Activated CD4-positive, alpha-beta T cell treated with anti-CD3 and anti-CD28 coated beads for 36 hours (primary cell): ENCODE data around the gene ZFYVE26. TPM values are rescaled to one million over a fixed set of nuclear protein-coding genes. Genes with fewer than 3 reads are reported as not detected.
A peak's percentile ranks its signal among the peaks of the same experiment; 100 is the strongest.

Source experiments
- ATAC-seq: fragments of 200-7000 bp; cut with Tn5 transposase; one replicate; pipeline ENCODE4 v1.10.0; 2021; ENCODE audit warnings: mild to moderate bottlenecking, moderate library complexity
- CTCF ChIA-PET: fragments of 350-600 bp; sonication (Branson Sonifier 250); formaldehyde crosslinking; loops from one replicate; lab custom pipeline; 2021; ENCODE audit warnings: antibody characterized with exemption; lab: Charles Lee
- POLR2A ChIA-PET: fragments of 350-600 bp; sonication (Branson Sonifier 250); formaldehyde crosslinking; loops from one replicate; lab custom pipeline; 2021; ENCODE audit warnings: antibody characterized with exemption, inconsistent platforms; lab: Charles Lee
- DNase-seq: peaks from one replicate; pipeline ENCODE4 v3.0.0-alpha.2; 2020
- H3K27ac Mint-ChIP-seq: one replicate; pipeline ENCODE4 v1.8.0; 2021; ENCODE audit warnings: mixed read lengths
- H3K27me3 Mint-ChIP-seq: one replicate; pipeline ENCODE4 v1.8.0; 2021; ENCODE audit warnings: mixed read lengths
- H3K36me3 Mint-ChIP-seq: one replicate; pipeline ENCODE4 v1.8.0; 2021; ENCODE audit warnings: low read depth, mixed read lengths
- H3K4me1 Mint-ChIP-seq: one replicate; pipeline ENCODE4 v1.8.0; 2021; ENCODE audit warnings: mixed read lengths
- H3K4me3 Mint-ChIP-seq: one replicate; pipeline ENCODE4 v1.8.0; 2021; ENCODE audit warnings: mild to moderate bottlenecking, moderate library complexity, mixed read lengths
- H3K9me3 Mint-ChIP-seq: one replicate; pipeline ENCODE4 v1.8.0; 2021; ENCODE audit warnings: low read depth, mixed read lengths
- intact Hi-C, 2 experiments: fragments of 100-400 bp; cut with DNase I in 1 of 2; cut with micrococcal nuclease in 1 of 2; formaldehyde crosslinking; loops; one replicate each; pipeline versions ENCODE4 v1.14.2 to v1.15.1; 2022 to 2024; cut with DNase I, micrococcal nuclease
- total RNA-seq, 2 experiments: library from RNA; stranded (reverse); gene quantifications; one replicate each; pipeline ENCODE4 v1.2.3, GENCODE V29; 2021

Gene ZFYVE26
- total RNA-seq, 2 experiments from 2014 or later, result 13.0 to 14.2 TPM

- Mint-ChIP-seq H3K4me3 (peak overlapping the region; percentile 89), H3K27me3 (no peaks in the 10 kb centered on the region), H3K36me3 (peaks cover 6% of the 10 kb centered on the region), H3K9me3 (no peaks in the 10 kb centered on the region), H3K27ac (peak overlapping the region; percentile 92), H3K4me1 (peaks cover 39% of the 10 kb centered on the region)
- CTCF ChIA-PET, result interaction anchor here (0.8 to 1.1 kb wide), 3 partner anchors 110 to 997 kb away, joined by 3 read pairs; partner anchors contain the start of gene PIGH
- no peak for ATAC-seq
- DNase-seq, result no peak
- POLR2A ChIA-PET, result no interaction called here
- intact Hi-C loops, result loop anchor here (1.0 to 5.0 kb wide), 12 partner anchors 120 to 1952 kb away; partner anchors contain the start of genes EIF2S1 (in 2 of the 2), ERH (in 2 of the 2), RDH11 (in 2 of the 2) and SLC39A9 (in 2 of the 2)
These were observed 691 bp downstream of the ZFYVE26 start for GRCh38 chr14:67815573-67816225.

GRCh38 chr14:67814821-67815220, 1.6 kb downstream of the ZFYVE26 start:
- Mint-ChIP-seq H3K27me3 (no peaks in the 10 kb centered on the region), H3K4me1 (peaks cover 35% of the 10 kb centered on the region), H3K9me3 (no peaks in the 10 kb centered on the region), H3K36me3 (peaks cover 6% of the 10 kb centered on the region), H3K4me3 (peak overlapping the region; percentile 89), H3K27ac (peak overlapping the region; percentile 92)
- intact Hi-C loops, result loop anchor here (5.0 kb wide), 7 partner anchors 977 to 1952 kb away; partner anchors contain the start of genes ERH (in 2 of the 2), SLC39A9 (in 2 of the 2), ZFP36L1 (in 2 of the 2) and ACTN1 (in 1 of the 2)
- ATAC-seq (no peak), DNase-seq (no peak)
- CTCF ChIA-PET, result interaction anchor here (1.1 kb wide), 1 partner anchor 998 kb away, joined by 3 read pairs; no protein-coding TSS in a partner anchor
- POLR2A ChIA-PET, result no interaction called here

DNA sequence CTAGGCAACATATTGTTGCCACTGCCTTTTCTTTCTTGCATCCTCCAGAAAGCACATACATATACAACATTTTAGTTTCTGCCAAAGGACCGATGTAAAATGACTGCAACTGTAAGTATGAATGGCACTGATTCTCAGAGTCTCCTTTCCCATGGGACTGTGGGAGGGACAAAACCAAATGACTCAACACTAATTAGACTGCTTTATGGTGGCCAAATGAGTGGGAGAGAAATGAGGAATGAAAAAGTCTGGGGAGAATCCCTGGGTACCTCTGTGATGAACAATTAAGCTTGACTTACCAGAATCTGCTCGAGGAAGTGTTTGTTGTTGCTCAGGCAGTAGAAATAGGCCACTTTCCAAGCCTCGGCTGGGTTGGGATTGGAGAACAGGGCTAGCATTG, 10.1 kb downstream of the ZFYVE26 start:
- ATAC-seq (no peak), DNase-seq (no peak)
- H3K9me3 Mint-ChIP-seq, result no peaks in the 10 kb centered on the region
- POLR2A ChIA-PET, result no interaction called here
- no peak overlapping the region for H3K4me3 Mint-ChIP-seq
- intact Hi-C loops, result no loop called here
- H3K4me1 Mint-ChIP-seq, result no peaks in the 10 kb centered on the region
- no peak overlapping the region for H3K27ac Mint-ChIP-seq
- CTCF ChIA-PET, result interaction anchor here (0.6 to 1.3 kb wide), 5 partner anchors 10 to 1301 kb away, joined by 3 read pairs; no protein-coding TSS in a partner anchor
- H3K36me3 Mint-ChIP-seq, result peaks cover 23% of the 10 kb centered on the region
- H3K27me3 Mint-ChIP-seq, result no peaks in the 10 kb centered on the region

GRCh38 chr14:67800743-67801142, 15.6 kb downstream of the ZFYVE26 start:
- intact Hi-C loops, result no loop called here
- H3K36me3 Mint-ChIP-seq, result peaks cover 33% of the 10 kb centered on the region
- ChIA-PET CTCF (interaction anchor here (1.0 kb wide), 1 partner anchor 96 kb away, joined by 3 read pairs; no protein-coding TSS in a partner anchor), POLR2A (no interaction called here)
- no peaks in the 10 kb centered on the region for H3K27me3 Mint-ChIP-seq
- no peak overlapping the region for H3K4me3 Mint-ChIP-seq
- H3K9me3 Mint-ChIP-seq, result no peaks in the 10 kb centered on the region
- H3K4me1 Mint-ChIP-seq, result no peaks in the 10 kb centered on the region
- DNase-seq (no peak), ATAC-seq (no peak)
- no peak overlapping the region for H3K27ac Mint-ChIP-seq

DNA sequence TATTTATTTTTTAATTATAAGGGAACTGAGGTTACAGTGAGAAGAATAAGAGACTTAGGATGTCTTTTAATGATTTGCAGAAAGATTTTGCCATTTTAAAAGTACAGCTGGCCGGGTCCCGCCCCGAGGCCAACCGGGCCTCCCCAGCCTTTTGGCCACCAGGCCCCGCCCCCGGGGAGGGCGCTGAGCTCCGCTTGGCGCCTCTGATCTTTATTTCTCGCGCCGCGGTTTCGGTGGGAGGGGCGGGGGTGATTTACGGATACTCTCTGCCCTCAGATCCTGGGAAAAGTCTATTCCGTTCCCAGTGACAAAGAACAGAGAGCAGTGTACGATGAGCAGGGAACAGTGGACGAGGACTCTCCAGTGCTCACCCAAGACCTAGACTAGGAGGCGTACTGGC, 17.7 kb downstream of the ZFYVE26 start:
- no peaks in the 10 kb centered on the region for H3K9me3 Mint-ChIP-seq
- intact Hi-C loops, result no loop called here
- ATAC-seq, result no peak

GRCh38 chr14:67787673-67788072, 28.7 kb downstream of the ZFYVE26 start:
- ATAC-seq, result no peak
- Mint-ChIP-seq H3K27me3 (no peaks in the 10 kb centered on the region), H3K36me3 (peaks cover 39% of the 10 kb centered on the region), H3K4me3 (no peak overlapping the region), H3K27ac (no peak overlapping the region), H3K9me3 (no peaks in the 10 kb centered on the region), H3K4me1 (no peaks in the 10 kb centered on the region)
- POLR2A ChIA-PET, result no interaction called here
- CTCF ChIA-PET, result no interaction called here
- intact Hi-C loops, result no loop called here
- DNase-seq, result no peak

More for the DNA sequence above, 17.7 kb downstream of the ZFYVE26 start:
- Mint-ChIP-seq H3K4me3 (no peak overlapping the region), H3K36me3 (peaks cover 30% of the 10 kb centered on the region), H3K27ac (no peak overlapping the region), H3K4me1 (no peaks in the 10 kb centered on the region), H3K27me3 (no peaks in the 10 kb centered on the region)
- CTCF ChIA-PET, result no interaction called here
- no peak for DNase-seq
- POLR2A ChIA-PET, result no interaction called here

GRCh38 chr14:67785270-67786109, 30.9 kb downstream of the ZFYVE26 start:
- Mint-ChIP-seq H3K27ac (no peak overlapping the region), H3K4me1 (no peaks in the 10 kb centered on the region), H3K4me3 (no peak overlapping the region), H3K9me3 (no peaks in the 10 kb centered on the region), H3K36me3 (peaks cover 55% of the 10 kb centered on the region), H3K27me3 (no peaks in the 10 kb centered on the region)
- ATAC-seq (no peak), DNase-seq (no peak)
- ChIA-PET POLR2A (no interaction called here), CTCF (no interaction called here)
- intact Hi-C loops, result no loop called here

DNA sequence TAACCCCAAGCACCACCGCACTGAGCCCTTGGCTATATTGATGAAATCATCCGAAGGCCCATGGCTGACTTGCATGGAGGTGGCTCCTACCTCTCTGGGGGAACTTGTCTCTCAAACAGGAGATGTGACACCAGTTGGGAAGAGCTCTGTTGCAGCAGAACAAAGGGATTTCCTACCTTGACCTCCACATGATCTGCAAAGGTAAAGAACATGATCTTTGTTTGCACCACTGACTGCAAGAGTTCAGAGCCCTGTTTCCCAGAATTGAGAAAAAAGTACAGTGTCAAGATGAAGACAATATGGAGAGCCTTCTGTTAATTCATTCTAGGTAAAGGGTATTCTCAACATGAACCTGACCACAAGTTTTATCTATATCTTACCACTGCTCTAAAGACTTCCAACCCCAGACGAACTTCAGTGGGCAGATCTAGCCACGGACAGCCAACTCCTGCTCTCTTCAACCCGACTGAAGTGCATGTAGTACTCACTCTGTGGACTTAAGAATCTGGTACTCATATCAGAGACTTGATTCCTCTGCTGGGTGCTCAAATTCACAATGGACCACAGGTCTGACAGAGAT, 32.1 kb downstream of the ZFYVE26 start:
- DNase-seq (no peak), ATAC-seq (no peak)
- H3K27ac Mint-ChIP-seq, result no peak overlapping the region
- no peaks in the 10 kb centered on the region for H3K4me1 Mint-ChIP-seq
- ChIA-PET CTCF (no interaction called here), POLR2A (no interaction called here)
- H3K36me3 Mint-ChIP-seq, result peaks cover 51% of the 10 kb centered on the region
- H3K9me3 Mint-ChIP-seq, result no peaks in the 10 kb centered on the region
- intact Hi-C loops, result no loop called here
- H3K4me3 Mint-ChIP-seq, result no peak overlapping the region
- no peaks in the 10 kb centered on the region for H3K27me3 Mint-ChIP-seq

GRCh38 chr14:67782090-67782489, 34.3 kb downstream of the ZFYVE26 start:
- H3K27me3 Mint-ChIP-seq, result no peaks in the 10 kb centered on the region
- ChIA-PET CTCF (interaction anchor here (0.5 to 1.2 kb wide), 2 partner anchors 15 to 1823 kb away, joined by 3 to 5 read pairs; no protein-coding TSS in a partner anchor), POLR2A (interaction anchor here (0.6 kb wide), 1 partner anchor 9 kb away, joined by 3 read pairs; no protein-coding TSS in a partner anchor)
- intact Hi-C loops, result no loop called here
- H3K4me3 Mint-ChIP-seq, result no peak overlapping the region
- H3K36me3 Mint-ChIP-seq, result peaks cover 51% of the 10 kb centered on the region
- no peaks in the 10 kb centered on the region for H3K4me1 Mint-ChIP-seq
- ATAC-seq (no peak), DNase-seq (no peak)
- no peaks in the 10 kb centered on the region for H3K9me3 Mint-ChIP-seq
- H3K27ac Mint-ChIP-seq, result no peak overlapping the region

GRCh38 chr14:67778792-67779191, 37.6 kb downstream of the ZFYVE26 start:
- ChIA-PET POLR2A (no interaction called here), CTCF (no interaction called here)
- H3K4me3 Mint-ChIP-seq, result no peak overlapping the region
- DNase-seq (no peak), ATAC-seq (no peak)
- H3K27ac Mint-ChIP-seq, result no peak overlapping the region
- H3K4me1 Mint-ChIP-seq, result no peaks in the 10 kb centered on the region
- intact Hi-C loops, result no loop called here
- H3K36me3 Mint-ChIP-seq, result peaks cover 52% of the 10 kb centered on the region
- no peaks in the 10 kb centered on the region for H3K9me3 Mint-ChIP-seq
- H3K27me3 Mint-ChIP-seq, result no peaks in the 10 kb centered on the region

GRCh38 chr14:67776653-67777322, 39.6 kb downstream of the ZFYVE26 start:
- CTCF ChIA-PET, result no interaction called here
- POLR2A ChIA-PET, result no interaction called here
- intact Hi-C loops, result no loop called here
- DNase-seq (no peak), ATAC-seq (no peak)
- Mint-ChIP-seq H3K36me3 (peaks cover 45% of the 10 kb centered on the region), H3K9me3 (no peaks in the 10 kb centered on the region), H3K27ac (no peak overlapping the region), H3K27me3 (no peaks in the 10 kb centered on the region), H3K4me3 (no peak overlapping the region), H3K4me1 (no peaks in the 10 kb centered on the region)
